Smooth muscle cell (in vitro differentiated cells): ENCODE results near the gene DCTN3. TPM values are rescaled to one million over a fixed set of nuclear protein-coding genes. Genes with fewer than 3 reads are reported as not detected.

ENCODE experiments used
- DNase-seq: peaks from one replicate; lab custom pipeline; 2025; ENCODE audit not compliant: unreplicated experiment; lab: John Stamatoyannopoulos, UW
- H2AFZ ChIP-seq: fragments of 200-600 bp; sonication (generic); 2 replicates; pipeline ENCODE4 v1.6.0; 2016; ENCODE audit warnings: antibody characterized with exemption, low read depth, mild to moderate bottlenecking
- H3F3A ChIP-seq: fragments of 200-600 bp; sonication (generic); 2 replicates; pipeline ENCODE4 v1.6.0; 2017; ENCODE audit warnings: antibody characterized with exemption, low read depth
- H3K27ac ChIP-seq: fragments of 200-600 bp; sonication (generic); 2 replicates; pipeline ENCODE4 v1.5.1; 2016; ENCODE audit warnings: low read depth, mild to moderate bottlenecking
- H3K27me3 ChIP-seq: fragments of 200-600 bp; sonication (generic); 2 replicates; pipeline ENCODE4 v1.6.1; 2016; ENCODE audit warnings: low read depth, mild to moderate bottlenecking
- H3K36me3 ChIP-seq: fragments of 200-600 bp; sonication (generic); 2 replicates; pipeline ENCODE4 v1.5.1; 2016; ENCODE audit warnings: low read depth
- H3K4me1 ChIP-seq: fragments of 200-600 bp; sonication (generic); 2 replicates; pipeline ENCODE4 v1.5.1; 2016; ENCODE audit warnings: low read depth
- H3K4me2 ChIP-seq: fragments of 200-600 bp; sonication (generic); 2 replicates; pipeline ENCODE4 v1.6.0; 2016; ENCODE audit warnings: mild to moderate bottlenecking
- H3K4me3 ChIP-seq: fragments of 200-600 bp; sonication (generic); 2 replicates; pipeline ENCODE4 v1.5.1; 2016; ENCODE audit warnings: mild to moderate bottlenecking
- H3K79me2 ChIP-seq: fragments of 200-600 bp; sonication (generic); 2 replicates; pipeline ENCODE4 v1.6.0; 2016; ENCODE audit warnings: low read depth, mild to moderate bottlenecking
- H3K9ac ChIP-seq: fragments of 200-600 bp; sonication (generic); 2 replicates; pipeline ENCODE4 v1.6.0; 2016; ENCODE audit warnings: low read depth
- H3K9me3 ChIP-seq: fragments of 200-600 bp; sonication (generic); replicated peaks from 2 replicates; pipeline ENCODE4 v1.5.1; 2016; ENCODE audit warnings: low read depth
- H4K20me1 ChIP-seq: fragments of 200-600 bp; sonication (generic); 2 replicates; pipeline ENCODE4 v1.6.0; 2016; ENCODE audit warnings: low read depth
- WGBS: methylation state at CpG from one replicate; pipeline ENCODE4 v1.1.7; 2016; ENCODE audit warnings: low lambda C conversion rate; 5-methylcytosine and 5-hydroxymethylcytosine counted together
- polyA plus RNA-seq: library from polyadenylated mRNA; unstranded; fragments of >200 nt; fragmentation: Nextera tagmentation; extraction: Ambion mirVana; gene quantifications from 2 replicates; pipeline ENCODE4 v1.2.1, GENCODE V29; 2016
- total RNA-seq: library from RNA; depleted of rRNA; stranded (reverse); fragments of >200 nt; gene quantifications from 2 replicates; pipeline ENCODE4 v1.2.3, GENCODE V29; 2014
- TF ChIP-seq, protein P1 (sequence below): fragments of 200-600 bp; sonication (generic); IDR thresholded peaks from 2 replicates; pipeline ENCODE4 v1.5.1; 2017; ENCODE audit warnings: borderline replicate concordance, mild to moderate bottlenecking, antibody characterized with exemption; ENCODE audit not compliant: insufficient read depth, poor library complexity, severe bottlenecking

The DCTN3 gene
- total and polyA plus RNA-seq, 2 experiments from 2014 or later: 87.6 to 142 TPM

DNA sequence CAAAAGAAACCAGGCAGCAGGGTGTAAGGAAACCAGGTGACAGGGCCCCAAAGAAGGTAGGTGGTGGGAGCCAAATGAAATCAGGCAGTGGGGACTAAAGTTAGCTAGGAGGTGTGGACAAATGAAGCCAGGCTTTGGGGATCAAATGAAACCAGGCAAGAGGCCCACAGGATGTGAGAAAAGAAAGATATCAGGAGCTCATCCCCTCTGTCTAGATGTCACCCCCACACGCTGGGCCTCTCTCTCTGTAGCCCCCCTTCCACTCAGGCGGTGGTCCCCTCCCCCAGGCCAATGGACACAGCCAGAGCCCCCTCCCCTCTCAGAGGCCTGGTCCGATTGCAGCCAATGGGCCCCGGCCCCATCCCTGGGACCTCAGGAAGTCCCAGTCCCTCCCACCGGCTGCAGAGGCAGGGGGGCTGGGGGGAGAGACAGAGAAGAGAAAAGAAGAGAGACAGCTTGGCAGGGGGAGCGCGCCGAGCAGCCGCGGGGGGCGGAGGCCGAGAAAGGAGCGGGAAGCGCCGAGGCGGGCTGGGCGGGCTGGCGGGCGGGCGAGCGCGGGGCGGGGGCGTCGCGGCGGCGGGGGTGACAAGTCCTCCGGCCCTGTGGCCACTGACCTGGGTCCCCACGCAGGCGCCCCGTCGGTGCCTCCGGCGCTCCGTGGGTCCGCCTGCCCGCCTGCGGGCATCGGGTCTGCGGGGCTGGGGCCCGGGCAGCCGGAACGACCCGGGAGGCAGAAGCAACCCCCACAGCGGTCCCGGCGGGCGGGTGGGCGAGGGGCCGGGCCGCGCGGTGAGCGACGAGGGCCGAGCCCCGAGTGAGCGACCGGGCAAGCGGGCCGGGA lies 42.7 kb downstream of the DCTN3 start:
- 0% methylated on average over 4 of the region's 62 CpGs for WGBS
- peaks cover 23% of the 10 kb centered on the region for H3K79me2 ChIP-seq

DNA sequence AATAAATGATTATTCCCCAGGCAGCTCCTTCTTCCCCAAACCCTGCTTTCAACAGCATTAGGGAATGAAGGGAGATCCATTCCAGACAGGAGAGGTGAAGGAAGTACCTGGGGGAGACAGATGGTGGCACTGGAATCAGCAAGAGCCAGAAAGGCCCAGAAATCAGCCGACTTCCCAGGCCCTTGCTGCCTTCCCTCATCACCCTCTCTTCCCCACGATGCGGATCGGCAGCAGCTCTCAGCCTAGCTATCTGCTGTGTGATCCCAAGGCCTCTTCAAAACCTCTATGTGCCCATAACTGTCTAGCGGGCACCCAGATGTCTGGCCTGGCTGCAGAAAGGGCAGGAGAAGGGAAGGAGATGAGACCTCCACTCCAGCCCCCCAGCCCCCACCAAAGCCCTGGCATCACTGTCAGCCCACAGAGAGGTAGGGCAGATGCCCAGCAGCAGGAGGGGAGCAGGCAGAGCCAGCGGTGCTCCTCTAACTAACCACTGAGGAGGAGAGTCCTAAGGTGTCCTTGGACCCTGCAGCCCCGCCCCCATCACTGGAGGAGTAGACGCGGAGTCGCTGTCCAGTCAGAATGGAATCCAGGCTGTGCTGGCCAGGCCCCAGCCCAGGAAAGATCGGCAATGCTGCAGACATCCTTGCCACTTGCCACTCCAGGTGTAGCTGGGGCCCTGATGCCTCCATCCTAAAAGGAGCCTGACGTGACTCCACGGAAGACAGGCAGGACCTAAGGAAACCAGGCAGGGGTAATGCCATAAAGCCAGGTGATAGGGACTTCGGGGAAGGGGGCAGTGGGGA lies 43.5 kb downstream of the DCTN3 start:
- Histone ChIP-seq H3K36me3 (no peaks in the 10 kb centered on the region), H4K20me1 (peaks cover 3% of the 10 kb centered on the region), H3K4me1 (peaks cover 59% of the 10 kb centered on the region), H3K9ac (no peak overlapping the region), H3K27me3 (peaks cover 9% of the 10 kb centered on the region), H3K4me3 (peak overlapping the region; percentile 57), H3K79me2 (peaks cover 21% of the 10 kb centered on the region), H3K27ac (peak overlapping the region; percentile 31), H3F3A (peaks cover 4% of the 10 kb centered on the region), H3K9me3 (no peaks in the 10 kb centered on the region), H3K4me2 (peak overlapping the region; percentile 99), H2AFZ (no peak overlapping the region)
- DNase-seq: no peak
- 26% methylated on average over 14 of the region's 14 CpGs for whole genome bisulfite sequencing
- TF ChIP-seq, protein P1, sequence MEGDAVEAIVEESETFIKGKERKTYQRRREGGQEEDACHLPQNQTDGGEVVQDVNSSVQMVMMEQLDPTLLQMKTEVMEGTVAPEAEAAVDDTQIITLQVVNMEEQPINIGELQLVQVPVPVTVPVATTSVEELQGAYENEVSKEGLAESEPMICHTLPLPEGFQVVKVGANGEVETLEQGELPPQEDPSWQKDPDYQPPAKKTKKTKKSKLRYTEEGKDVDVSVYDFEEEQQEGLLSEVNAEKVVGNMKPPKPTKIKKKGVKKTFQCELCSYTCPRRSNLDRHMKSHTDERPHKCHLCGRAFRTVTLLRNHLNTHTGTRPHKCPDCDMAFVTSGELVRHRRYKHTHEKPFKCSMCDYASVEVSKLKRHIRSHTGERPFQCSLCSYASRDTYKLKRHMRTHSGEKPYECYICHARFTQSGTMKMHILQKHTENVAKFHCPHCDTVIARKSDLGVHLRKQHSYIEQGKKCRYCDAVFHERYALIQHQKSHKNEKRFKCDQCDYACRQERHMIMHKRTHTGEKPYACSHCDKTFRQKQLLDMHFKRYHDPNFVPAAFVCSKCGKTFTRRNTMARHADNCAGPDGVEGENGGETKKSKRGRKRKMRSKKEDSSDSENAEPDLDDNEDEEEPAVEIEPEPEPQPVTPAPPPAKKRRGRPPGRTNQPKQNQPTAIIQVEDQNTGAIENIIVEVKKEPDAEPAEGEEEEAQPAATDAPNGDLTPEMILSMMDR: no peak

More for the DNA sequence above, 42.7 kb downstream of the DCTN3 start:
- peak overlapping the region; percentile 79 for H2AFZ ChIP-seq
- H3K4me3 ChIP-seq: peak overlapping the region; percentile 57
- TF ChIP-seq, protein P1: no peak
- peak overlapping the region; percentile 71 for H3K9ac ChIP-seq
- peaks cover 59% of the 10 kb centered on the region for H3K4me1 ChIP-seq
- peak overlapping the region; percentile 71 for H3K27ac ChIP-seq
- H3K9me3 ChIP-seq: no peaks in the 10 kb centered on the region
- DNase-seq: no peak
- H3K27me3 ChIP-seq: peaks cover 9% of the 10 kb centered on the region
- no peaks in the 10 kb centered on the region for H3K36me3 ChIP-seq
- H4K20me1 ChIP-seq: peaks cover 3% of the 10 kb centered on the region
- H3F3A ChIP-seq: peaks cover 4% of the 10 kb centered on the region
- H3K4me2 ChIP-seq: peak overlapping the region; percentile 99

GRCh38 chr9:34575862-34576596 lies 44.3 kb downstream of the DCTN3 start:
- H3K9me3 ChIP-seq: no peaks in the 10 kb centered on the region
- H3F3A ChIP-seq: peaks cover 4% of the 10 kb centered on the region
- no peak for DNase-seq
- no peaks in the 10 kb centered on the region for H3K36me3 ChIP-seq
- peaks cover 9% of the 10 kb centered on the region for H3K27me3 ChIP-seq
- peaks cover 18% of the 10 kb centered on the region for H3K79me2 ChIP-seq
- H3K4me2 ChIP-seq: peak overlapping the region; percentile 99
- peaks cover 3% of the 10 kb centered on the region for H4K20me1 ChIP-seq
- H3K9ac ChIP-seq: no peak overlapping the region
- no peak overlapping the region for H3K27ac ChIP-seq
- peaks cover 57% of the 10 kb centered on the region for H3K4me1 ChIP-seq
- TF ChIP-seq, protein P1: no peak
- H3K4me3 ChIP-seq: no peak overlapping the region
- H2AFZ ChIP-seq: no peak overlapping the region
- whole genome bisulfite sequencing: 39% methylated on average over 21 of the region's 21 CpGs
